Fibroblast of lung (primary cell): Measurements from ENCODE around the gene OTOA. TPM values are rescaled to one million over a fixed set of nuclear protein-coding genes. Genes with fewer than 3 reads are reported as not detected.

Experiments
- DNase-seq, 2 donors: peaks; one replicate each; pipeline versions ENCODE4 v3.0.0 to v3.0.0-alpha.2; 2010; ENCODE audit warnings: low read depth in 2 of 2
- H2AFZ ChIP-seq: 2 replicates; pipeline ENCODE4 v1.5.1; 2012; ENCODE audit warnings: low read length, control low read depth, inconsistent platforms
- H3K27ac ChIP-seq: 2 replicates; pipeline ENCODE4 v1.5.1; 2011; ENCODE audit warnings: low read length, control low read depth; ENCODE audit not compliant: insufficient read depth
- H3K27me3 ChIP-seq: 2 replicates; pipeline ENCODE4 v1.5.1; 2011; ENCODE audit warnings: mild to moderate bottlenecking, low read length; ENCODE audit not compliant: control insufficient read depth, insufficient read depth
- H3K36me3 ChIP-seq: 2 replicates; pipeline ENCODE4 v1.5.1; 2011; ENCODE audit warnings: low read length; ENCODE audit not compliant: control insufficient read depth, insufficient read depth
- H3K4me1 ChIP-seq: 2 replicates; pipeline ENCODE4 v1.5.1; 2011; ENCODE audit warnings: low read length; ENCODE audit not compliant: control insufficient read depth, insufficient read depth; ENCODE audit errors: extremely low read depth
- H3K4me2 ChIP-seq: 2 replicates; pipeline ENCODE4 v1.5.1; 2011; ENCODE audit warnings: low read length, control low read depth; ENCODE audit not compliant: insufficient read depth; ENCODE audit errors: extremely low read depth
- H3K4me3 ChIP-seq, 4 experiments: fragments of 200-600 bp in 1 of 4; sonication (generic) in 1 of 4; replicated peaks in 1 of 4; 2 replicates each; pipeline ENCODE4 v1.5.1; 2011 to 2016; ENCODE audit warnings: low read length in 4 of 4, low read depth in 3 of 4, mild to moderate bottlenecking in 3 of 4, control low read depth in 2 of 4, inconsistent platforms in 1 of 4, mixed read lengths in 1 of 4; ENCODE audit not compliant: insufficient read depth in 1 of 4; ENCODE audit errors: control extremely low read depth in 1 of 4
- H3K79me2 ChIP-seq: 2 replicates; pipeline ENCODE4 v1.5.1; 2012; ENCODE audit warnings: mild to moderate bottlenecking, low read length, inconsistent platforms; ENCODE audit not compliant: control insufficient read depth, insufficient read depth
- H3K9ac ChIP-seq: 2 replicates; pipeline ENCODE4 v1.5.1; 2011; ENCODE audit warnings: mild to moderate bottlenecking, low read length, control low read depth; ENCODE audit not compliant: insufficient read depth
- H3K9me3 ChIP-seq: 2 replicates; pipeline ENCODE4 v1.5.1; 2012; ENCODE audit warnings: low read depth, low read length; ENCODE audit not compliant: control insufficient read depth, insufficient read depth
- H4K20me1 ChIP-seq: 2 replicates; pipeline ENCODE4 v1.5.1; 2011; ENCODE audit warnings: low read length; ENCODE audit not compliant: control insufficient read depth, insufficient read depth; ENCODE audit errors: extremely low read depth
- CTCF ChIP-seq, 2 donors: IDR thresholded peaks in 1 of 2; conservative IDR thresholded peaks in 1 of 2; 1 replicate in 1 of 2; 2 replicates in 1 of 2; pipeline ENCODE4 v1.5.1; 2011 to 2012; ENCODE audit warnings: low read length in 2 of 2, control low read depth in 1 of 2, inconsistent platforms in 1 of 2, low read depth in 1 of 2, mild to moderate bottlenecking in 1 of 2
- EZH2 ChIP-seq: IDR thresholded peaks from 2 replicates; pipeline ENCODE4 v1.5.1; 2012; ENCODE audit warnings: low read length, control low read depth, mild to moderate bottlenecking; ENCODE audit errors: missing control alignments
- polyA plus RNA-seq, 2 donors: library from polyadenylated mRNA; depleted of rRNA in 1 of 2; stranded (reverse) in 1 of 2; unstranded in 1 of 2; fragments of >200 nt; gene quantifications; 2 replicates each; pipeline ENCODE4 v1.2.1, GENCODE V29; 2011 to 2012; ENCODE audit warnings: missing spikeins in 1 of 2
- total RNA-seq: library from RNA; depleted of rRNA; stranded (reverse); fragments of >200 nt; gene quantifications from 2 replicates; pipeline ENCODE4 v1.2.1, GENCODE V29; 2014

OTOA gene
- total and polyA plus RNA-seq, 2 donors (not counting 1 experiment from before 2014, with no cell fraction given), result 0.17 TPM; not detected in 1

GRCh38 chr16:21622545-21622944 is 41.2 kb upstream of the OTOA start:
- Histone ChIP-seq H3K4me3 (no peak overlapping the region), H3K9ac (no peak overlapping the region), H3K79me2 (no peaks in the 10 kb centered on the region), H3K27ac (no peak overlapping the region), H3K4me2 (no peak overlapping the region), H2AFZ (no peak overlapping the region), H3K36me3 (peaks cover 5% of the 10 kb centered on the region), H3K27me3 (no peaks in the 10 kb centered on the region), H3K9me3 (no peaks in the 10 kb centered on the region), H3K4me1 (peaks cover 3% of the 10 kb centered on the region), H4K20me1 (no peaks in the 10 kb centered on the region)
- TF ChIP-seq EZH2 (no peak), CTCF (conservative IDR thresholded peaks at IDR 0.05 in 1 of 2, IDR thresholded peaks at IDR 0.05 in 1 of 2; ENCODE audit: low read depth in 1 of 2, low read length in 2 of 2) (no peak)
- DNase-seq, result no peak

- H3K4me3 ChIP-seq, result no peak overlapping the region
- H4K20me1 ChIP-seq, result no peaks in the 10 kb centered on the region
- peaks cover 14% of the 10 kb centered on the region for H3K4me1 ChIP-seq
- no peaks in the 10 kb centered on the region for H3K79me2 ChIP-seq
- no peak overlapping the region for H2AFZ ChIP-seq
- H3K4me2 ChIP-seq, result no peak overlapping the region
- H3K9ac ChIP-seq, result no peak overlapping the region
- TF ChIP-seq EZH2 (no peak), CTCF (conservative IDR thresholded peaks at IDR 0.05 in 1 of 2, IDR thresholded peaks at IDR 0.05 in 1 of 2; ENCODE audit: low read depth in 1 of 2, low read length in 2 of 2) (no peak)
- H3K27ac ChIP-seq, result no peak overlapping the region
- H3K27me3 ChIP-seq, result no peaks in the 10 kb centered on the region
- no peak for DNase-seq
- H3K9me3 ChIP-seq, result no peaks in the 10 kb centered on the region
- H3K36me3 ChIP-seq, result peaks cover 6% of the 10 kb centered on the region
Measured at GRCh38 chr16:21625026-21625425, 38.7 kb upstream of the OTOA start.

GRCh38 chr16:21626659-21627277 is 37.0 kb upstream of the OTOA start:
- TF ChIP-seq CTCF (conservative IDR thresholded peaks at IDR 0.05 in 1 of 2, IDR thresholded peaks at IDR 0.05 in 1 of 2; ENCODE audit: low read depth in 1 of 2, low read length in 2 of 2) (no peak), EZH2 (no peak)
- no peaks in the 10 kb centered on the region for H3K27me3 ChIP-seq
- H3K4me3 ChIP-seq, result peak overlapping the region in 1 of 4 experiments; percentile 13
- DNase-seq, result peak; percentile 77 to 83
- H4K20me1 ChIP-seq, result no peaks in the 10 kb centered on the region
- H3K79me2 ChIP-seq, result no peaks in the 10 kb centered on the region
- peaks cover 7% of the 10 kb centered on the region for H3K36me3 ChIP-seq
- peak overlapping the region; percentile 85 for H3K27ac ChIP-seq
- H2AFZ ChIP-seq, result no peak overlapping the region
- H3K9ac ChIP-seq, result no peak overlapping the region
- peaks cover 14% of the 10 kb centered on the region for H3K4me1 ChIP-seq
- H3K4me2 ChIP-seq, result peak overlapping the region; percentile 61
- H3K9me3 ChIP-seq, result no peaks in the 10 kb centered on the region
